Calu3 (cell line): ENCODE data around the gene IYD. TPM values are rescaled to one million over a fixed set of nuclear protein-coding genes. Genes with fewer than 3 reads are reported as not detected.
A peak's percentile ranks its signal among the peaks of the same experiment; 100 is the strongest.
"Not testable (repeated sequence)": the region's sequence is repeated elsewhere in the genome, so short reads cannot be mapped to it uniquely, and the experiment has no call there.

Source experiments
- BruUV-seq: library from RNA; stranded (reverse); fragments of 400-500 nt; replicated peaks from 2 replicates; lab custom pipeline; 2021; lab: Mats Ljungman, UMichigan
- CTCF ChIA-PET: fragments of 300-600 bp; sonication (Branson Sonifier 250); formaldehyde crosslinking; loops from one replicate; lab custom pipeline; 2022; ENCODE audit warnings: antibody characterized with exemption; lab: Charles Lee
- DNase-seq: peaks from one replicate; pipeline ENCODE4 v3.0.0; 2022
- H3K27ac Mint-ChIP-seq: one replicate; pipeline ENCODE4 v1.8.0; 2022; ENCODE audit warnings: mixed read lengths; ENCODE audit not compliant: unreplicated experiment
- H3K27me3 Mint-ChIP-seq: one replicate; pipeline ENCODE4 v1.8.0; 2022; ENCODE audit warnings: mixed read lengths; ENCODE audit not compliant: unreplicated experiment
- H3K36me3 Mint-ChIP-seq: one replicate; pipeline ENCODE4 v1.8.0; 2022; ENCODE audit warnings: mild to moderate bottlenecking, moderate library complexity, mixed read lengths; ENCODE audit not compliant: insufficient read depth, unreplicated experiment
- H3K4me1 Mint-ChIP-seq: one replicate; pipeline ENCODE4 v1.8.0; 2022; ENCODE audit warnings: mild to moderate bottlenecking, low read depth, mixed read lengths; ENCODE audit not compliant: unreplicated experiment
- H3K4me3 Mint-ChIP-seq: one replicate; pipeline ENCODE4 v1.8.0; 2022; ENCODE audit warnings: mild to moderate bottlenecking, low read depth, moderate library complexity, mixed read lengths; ENCODE audit not compliant: unreplicated experiment
- H3K9me3 Mint-ChIP-seq: one replicate; pipeline ENCODE4 v1.8.0; 2022; ENCODE audit warnings: low read depth, mixed read lengths; ENCODE audit not compliant: unreplicated experiment
- CTCF ChIP-seq: fragments of 200-600 bp; IDR thresholded peaks from one replicate; pipeline ENCODE4 v1.8.0; 2022; ENCODE audit warnings: antibody characterized with exemption; ENCODE audit not compliant: unreplicated experiment
- intact Hi-C: fragments of 100-400 bp; cut with micrococcal nuclease; formaldehyde crosslinking; loops from one replicate; pipeline ENCODE4 v1.10.0; 2022; ENCODE audit not compliant: unreplicated experiment
- total RNA-seq: library from RNA; stranded (reverse); gene quantifications from 2 replicates; pipeline ENCODE4 v1.2.3, GENCODE V29; 2022

The IYD gene
- total RNA-seq, 1 experiment from 2014 or later: 0.92 TPM

- H3K4me3 Mint-ChIP-seq: no peak overlapping the region
- TF ChIP-seq CTCF: no peak
- H3K4me1 Mint-ChIP-seq: peaks cover 9% of the 10 kb centered on the region
- H3K36me3 Mint-ChIP-seq: peaks cover 4% of the 10 kb centered on the region
- CTCF ChIA-PET: no interaction called here
- H3K9me3 Mint-ChIP-seq: no peaks in the 10 kb centered on the region
- DNase-seq: no peak
- H3K27me3 Mint-ChIP-seq: no peaks in the 10 kb centered on the region
- BruUV-seq: no TSS peak
- intact Hi-C loops: no loop called here
- H3K27ac Mint-ChIP-seq: no peak overlapping the region
Observed at GRCh38 chr6:150373260-150373701, 4.5 kb downstream of the IYD start.

GRCh38 chr6:150374346-150374745 lies 5.5 kb downstream of the IYD start:
- DNase-seq, H3K9me3 Mint-ChIP-seq, intact Hi-C loops, H3K36me3 Mint-ChIP-seq, H3K4me3 Mint-ChIP-seq, H3K4me1 Mint-ChIP-seq, BruUV-seq, H3K27ac Mint-ChIP-seq, H3K27me3 Mint-ChIP-seq, CTCF ChIA-PET: not testable (repeated sequence)

GRCh38 chr6:150377211-150377781 lies 8.5 kb downstream of the IYD start:
- H3K36me3 Mint-ChIP-seq: no peaks in the 10 kb centered on the region
- no peaks in the 10 kb centered on the region for H3K27me3 Mint-ChIP-seq
- no peaks in the 10 kb centered on the region for H3K4me1 Mint-ChIP-seq
- H3K27ac Mint-ChIP-seq: no peak overlapping the region
- DNase-seq: peak; percentile 31
- intact Hi-C loops: no loop called here
- CTCF ChIA-PET: no interaction called here
- H3K9me3 Mint-ChIP-seq: no peaks in the 10 kb centered on the region
- H3K4me3 Mint-ChIP-seq: no peak overlapping the region
- no peak for TF ChIP-seq CTCF
- no TSS peak for BruUV-seq

- no peaks in the 10 kb centered on the region for H3K36me3 Mint-ChIP-seq
- no peak overlapping the region for H3K27ac Mint-ChIP-seq
- no peak overlapping the region for H3K4me3 Mint-ChIP-seq
- no peaks in the 10 kb centered on the region for H3K4me1 Mint-ChIP-seq
- BruUV-seq: no TSS peak
- H3K27me3 Mint-ChIP-seq: no peaks in the 10 kb centered on the region
- no peak for TF ChIP-seq CTCF
- CTCF ChIA-PET: no interaction called here
- no peak for DNase-seq
- intact Hi-C loops: no loop called here
- no peaks in the 10 kb centered on the region for H3K9me3 Mint-ChIP-seq
Observed at GRCh38 chr6:150380256-150380655, 11.4 kb downstream of the IYD start.

- Mint-ChIP-seq H3K4me1 (no peaks in the 10 kb centered on the region), H3K27ac (no peak overlapping the region), H3K27me3 (no peaks in the 10 kb centered on the region), H3K9me3 (no peaks in the 10 kb centered on the region), H3K36me3 (no peaks in the 10 kb centered on the region), H3K4me3 (no peak overlapping the region)
- TF ChIP-seq CTCF: no peak
- DNase-seq: no peak
- CTCF ChIA-PET: no interaction called here
- intact Hi-C loops: no loop called here
- no TSS peak for BruUV-seq
Observed at GRCh38 chr6:150382171-150382570, 13.4 kb downstream of the IYD start.
